ENCODE data around the gene TAS2R46.

The TAS2R46 gene

DNA sequence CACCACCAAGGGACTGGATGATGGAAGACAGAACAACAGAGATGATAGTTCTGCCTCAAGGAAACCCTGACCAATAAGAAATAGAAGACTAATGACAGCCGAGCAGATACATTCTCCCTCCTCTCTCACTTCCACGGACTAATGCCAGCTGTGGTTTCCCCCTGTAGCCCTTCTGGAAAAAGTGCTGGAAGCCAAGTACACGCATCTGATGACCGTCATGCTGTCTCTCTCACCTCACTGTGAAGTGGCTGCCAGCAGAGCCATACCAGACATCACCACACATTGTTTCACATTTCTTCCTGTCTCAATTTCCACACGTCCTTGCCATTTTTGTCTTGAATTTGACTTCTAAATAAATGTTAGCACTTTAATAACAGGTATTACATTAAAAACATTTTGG, 27.2 kb upstream of the TAS2R46 start:
- ChIA-PET POLR2A (ENCODE audit: low non-redundant PET) (no interaction called here), CTCF (no interaction called here)
- no peak overlapping the region for H3K27ac ChIP-seq
- no peak for DNase-seq (ENCODE audit: low spot score)
- TF ChIP-seq, protein P1, sequence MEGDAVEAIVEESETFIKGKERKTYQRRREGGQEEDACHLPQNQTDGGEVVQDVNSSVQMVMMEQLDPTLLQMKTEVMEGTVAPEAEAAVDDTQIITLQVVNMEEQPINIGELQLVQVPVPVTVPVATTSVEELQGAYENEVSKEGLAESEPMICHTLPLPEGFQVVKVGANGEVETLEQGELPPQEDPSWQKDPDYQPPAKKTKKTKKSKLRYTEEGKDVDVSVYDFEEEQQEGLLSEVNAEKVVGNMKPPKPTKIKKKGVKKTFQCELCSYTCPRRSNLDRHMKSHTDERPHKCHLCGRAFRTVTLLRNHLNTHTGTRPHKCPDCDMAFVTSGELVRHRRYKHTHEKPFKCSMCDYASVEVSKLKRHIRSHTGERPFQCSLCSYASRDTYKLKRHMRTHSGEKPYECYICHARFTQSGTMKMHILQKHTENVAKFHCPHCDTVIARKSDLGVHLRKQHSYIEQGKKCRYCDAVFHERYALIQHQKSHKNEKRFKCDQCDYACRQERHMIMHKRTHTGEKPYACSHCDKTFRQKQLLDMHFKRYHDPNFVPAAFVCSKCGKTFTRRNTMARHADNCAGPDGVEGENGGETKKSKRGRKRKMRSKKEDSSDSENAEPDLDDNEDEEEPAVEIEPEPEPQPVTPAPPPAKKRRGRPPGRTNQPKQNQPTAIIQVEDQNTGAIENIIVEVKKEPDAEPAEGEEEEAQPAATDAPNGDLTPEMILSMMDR (conservative IDR thresholded peaks at IDR 0.05; ENCODE audit: low read depth) = no peak

DNA sequence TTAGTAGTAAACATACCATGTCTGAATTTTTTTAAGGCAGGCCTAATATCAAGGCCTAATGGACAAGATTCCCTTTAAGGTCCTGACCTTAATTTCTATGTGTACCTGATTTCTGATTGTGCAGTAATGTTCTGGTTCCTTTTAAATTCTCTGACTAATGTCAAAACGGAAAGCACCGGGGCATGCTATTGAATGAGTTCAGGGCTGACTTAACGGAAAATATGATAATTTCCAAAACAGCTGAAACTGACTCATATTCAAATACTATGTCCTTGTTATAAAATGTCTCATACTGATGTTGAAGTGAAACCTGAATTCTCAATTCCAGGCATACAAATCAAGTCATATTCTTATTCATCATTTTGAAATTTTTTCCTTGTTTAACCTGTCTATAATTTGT, 23.3 kb upstream of the TAS2R46 start:
- CTCF ChIA-PET = no interaction called here
- H3K27ac ChIP-seq = no peak overlapping the region
- POLR2A ChIA-PET (ENCODE audit: low non-redundant PET) = no interaction called here
- no peak for DNase-seq (ENCODE audit: low spot score)
- TF ChIP-seq, protein P1 (conservative IDR thresholded peaks at IDR 0.05; ENCODE audit: low read depth) = no peak

DNA sequence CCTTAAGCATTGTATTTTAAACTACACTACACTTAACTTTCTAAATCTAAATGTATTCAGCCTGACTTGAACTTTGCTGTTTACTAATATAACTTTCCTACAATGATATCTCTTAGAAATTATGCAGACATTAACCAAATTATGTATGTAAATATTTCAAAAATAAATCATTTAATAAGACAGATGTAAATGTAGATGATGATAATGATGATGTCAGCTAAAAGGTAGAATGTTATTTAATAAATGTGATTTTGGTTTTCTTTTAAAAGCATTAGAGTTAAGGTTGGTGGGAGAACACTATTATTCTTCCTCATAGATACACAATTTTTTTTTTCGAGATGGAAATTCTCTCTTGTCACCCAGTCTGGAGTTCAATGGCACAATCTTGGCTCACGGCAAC, 19.9 kb upstream of the TAS2R46 start:
- ChIA-PET CTCF (no interaction called here), POLR2A (ENCODE audit: low non-redundant PET) (no interaction called here)
- TF ChIP-seq, protein P1 (conservative IDR thresholded peaks at IDR 0.05; ENCODE audit: low read depth) = no peak
- no peak overlapping the region for H3K27ac ChIP-seq
- no peak for DNase-seq (ENCODE audit: low spot score)

DNA sequence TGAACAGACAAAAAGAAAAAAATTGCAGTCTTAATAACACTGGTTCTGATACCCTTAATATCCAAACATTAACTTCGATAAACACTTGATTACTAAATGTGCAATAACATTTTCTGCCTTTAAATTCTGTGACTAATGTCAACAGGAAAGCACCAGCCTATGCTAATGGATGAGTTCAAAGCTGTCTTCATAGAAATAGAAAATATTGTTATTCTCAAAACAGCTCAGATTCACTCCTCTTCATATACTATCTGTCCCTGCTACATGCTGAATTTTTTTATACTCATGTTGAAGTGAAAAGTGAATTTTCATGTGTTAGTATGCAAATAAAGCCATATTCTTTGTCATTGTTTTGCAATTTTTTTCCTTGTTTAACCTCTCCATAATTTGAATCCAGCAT, 16.2 kb upstream of the TAS2R46 start:
- DNase-seq (ENCODE audit: low spot score) = no peak
- POLR2A ChIA-PET (ENCODE audit: low non-redundant PET) = no interaction called here
- H3K27ac ChIP-seq = no peak overlapping the region
- TF ChIP-seq, protein P1 (conservative IDR thresholded peaks at IDR 0.05; ENCODE audit: low read depth) = no peak
- CTCF ChIA-PET = no interaction called here

DNA sequence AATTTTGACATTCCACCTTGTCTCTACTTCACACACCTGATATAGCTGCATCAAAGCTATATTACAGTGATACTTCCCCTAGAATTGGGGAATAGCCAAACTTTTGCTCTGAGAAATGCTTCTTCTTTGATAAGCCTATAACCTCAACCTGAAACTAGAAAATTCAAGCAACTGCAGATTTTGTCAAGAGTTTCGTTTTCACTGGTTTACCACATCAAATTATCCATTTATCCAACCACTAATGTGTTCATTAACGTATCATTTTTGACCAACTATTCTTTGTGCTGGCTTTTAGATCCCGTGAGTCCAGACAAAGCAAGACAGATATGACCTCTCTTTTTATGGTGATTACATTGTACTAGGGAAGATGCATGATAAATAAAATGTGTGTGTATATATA, 13.5 kb upstream of the TAS2R46 start:
- TF ChIP-seq, protein P1 (conservative IDR thresholded peaks at IDR 0.05; ENCODE audit: low read depth) = no peak
- no peak overlapping the region for H3K27ac ChIP-seq
- DNase-seq (ENCODE audit: low spot score) = no peak
- ChIA-PET POLR2A (ENCODE audit: low non-redundant PET) (no interaction called here), CTCF (no interaction called here)

DNA sequence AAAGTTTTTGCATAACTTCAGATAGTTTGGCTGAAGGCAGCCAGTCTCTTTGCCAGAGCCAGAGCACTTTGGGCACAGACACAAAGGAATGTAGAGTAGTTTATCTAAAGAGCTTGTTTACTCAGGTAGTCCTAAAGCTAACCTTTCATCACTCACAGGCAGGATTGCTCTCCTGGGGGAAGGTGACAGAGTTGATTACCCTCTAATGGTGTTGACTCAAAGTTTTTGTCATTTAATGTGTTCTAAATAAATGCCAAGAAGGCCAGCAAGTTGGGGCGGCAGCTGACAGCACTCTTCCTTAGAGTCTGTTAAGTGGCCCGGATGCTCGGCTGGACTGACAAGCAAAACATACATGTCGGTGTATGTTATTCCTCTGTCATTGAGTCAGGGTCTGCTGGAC, 9.3 kb upstream of the TAS2R46 start:
- no peak overlapping the region for H3K27ac ChIP-seq
- POLR2A ChIA-PET (ENCODE audit: low non-redundant PET) = no interaction called here
- TF ChIP-seq, protein P1 (conservative IDR thresholded peaks at IDR 0.05; ENCODE audit: low read depth) = no peak
- CTCF ChIA-PET = interaction anchor here (0.6 kb wide), 2 partner anchors 53 to 1089 kb away, joined by 3 to 5 read pairs; no protein-coding TSS in a partner anchor
- no peak for DNase-seq (ENCODE audit: low spot score)

DNA sequence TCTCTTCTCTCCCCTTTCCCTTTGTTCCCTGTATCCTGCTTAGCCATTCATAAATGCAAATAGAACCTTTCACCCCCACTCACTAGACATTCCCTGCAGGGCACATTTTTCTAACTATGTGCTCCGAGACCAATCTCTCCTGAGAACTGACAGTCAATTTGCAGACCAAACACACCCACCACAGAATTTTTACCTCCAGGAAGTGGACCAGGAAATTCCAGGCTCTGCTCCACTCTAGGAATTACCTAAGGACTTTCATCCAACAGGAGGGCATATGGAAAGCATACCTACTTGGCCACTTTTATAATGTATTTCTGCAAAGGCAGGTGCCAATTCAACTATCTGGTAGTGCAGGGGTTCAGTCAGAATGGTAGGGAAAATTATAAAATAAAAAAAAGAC, 8.9 kb upstream of the TAS2R46 start:
- CTCF ChIA-PET = interaction anchor here (0.6 kb wide), 1 partner anchor 1090 kb away, joined by 5 read pairs; no protein-coding TSS in a partner anchor
- DNase-seq (ENCODE audit: low spot score) = no peak
- TF ChIP-seq, protein P1 (conservative IDR thresholded peaks at IDR 0.05; ENCODE audit: low read depth) = no peak
- no peak overlapping the region for H3K27ac ChIP-seq
- POLR2A ChIA-PET (ENCODE audit: low non-redundant PET) = no interaction called here
